ENCODE results near the gene SH3PXD2B.
A peak's percentile ranks its signal among the peaks of the same experiment; 100 is the strongest.

Gene SH3PXD2B

GRCh38 chr5:172454358-172455086, at the start of gene SH3PXD2B:
SH3PXD2B (minus strand) TSS chr5:172454525; CDS start chr5:172454352, 173 bp downstream.
- peak; percentile 72 for DNase-seq (ENCODE audit: low spot score)

GRCh38 chr5:172502969-172503368, 48.6 kb upstream of the SH3PXD2B start:
- peak; percentile 13 for DNase-seq (ENCODE audit: low spot score)

- DNase-seq (ENCODE audit: low spot score), result no peak
Measured at GRCh38 chr5:172502410-172502809, 48.1 kb upstream of the SH3PXD2B start.

GRCh38 chr5:172501708-172502320, 47.5 kb upstream of the SH3PXD2B start:
- DNase-seq (ENCODE audit: low spot score), result no peak

- DNase-seq (ENCODE audit: low spot score), result no peak
Measured at GRCh38 chr5:172499287-172499686, 45.0 kb upstream of the SH3PXD2B start.

- no peak for DNase-seq (ENCODE audit: low spot score)
Measured at GRCh38 chr5:172498431-172499129, 44.3 kb upstream of the SH3PXD2B start.

GRCh38 chr5:172497591-172498255, 43.4 kb upstream of the SH3PXD2B start:
- DNase-seq (ENCODE audit: low spot score), result no peak

- no peak for DNase-seq (ENCODE audit: low spot score)
Measured at GRCh38 chr5:172496671-172497371, 42.5 kb upstream of the SH3PXD2B start.

- DNase-seq (ENCODE audit: low spot score), result no peak
Measured at GRCh38 chr5:172494630-172495505, 40.5 kb upstream of the SH3PXD2B start.

- DNase-seq (ENCODE audit: low spot score), result no peak
Measured at GRCh38 chr5:172493906-172494305, 39.6 kb upstream of the SH3PXD2B start.

GRCh38 chr5:172493461-172493860, 39.1 kb upstream of the SH3PXD2B start:
- no peak for DNase-seq (ENCODE audit: low spot score)

- DNase-seq (ENCODE audit: low spot score), result no peak
Measured at GRCh38 chr5:172493002-172493401, 38.7 kb upstream of the SH3PXD2B start.

GRCh38 chr5:172492097-172492840, 37.9 kb upstream of the SH3PXD2B start:
- DNase-seq (ENCODE audit: low spot score), result no peak

- no peak for DNase-seq (ENCODE audit: low spot score)
Measured at GRCh38 chr5:172491481-172491880, 37.2 kb upstream of the SH3PXD2B start.

- no peak for DNase-seq (ENCODE audit: low spot score)
Measured at GRCh38 chr5:172490514-172491461, 36.5 kb upstream of the SH3PXD2B start.

GRCh38 chr5:172488221-172488620, 33.9 kb upstream of the SH3PXD2B start:
- no peak for DNase-seq (ENCODE audit: low spot score)

- DNase-seq (ENCODE audit: low spot score), result no peak
Measured at GRCh38 chr5:172487671-172488070, 33.3 kb upstream of the SH3PXD2B start.

GRCh38 chr5:172486912-172487311, 32.6 kb upstream of the SH3PXD2B start:
- DNase-seq (ENCODE audit: low spot score), result no peak

GRCh38 chr5:172486451-172486850, 32.1 kb upstream of the SH3PXD2B start:
- no peak for DNase-seq (ENCODE audit: low spot score)

Measured in RKO (cell line).